Breast epithelium (tissue), 3 donors: ENCODE measurements around the gene PTPRM.

Experiments
- POLR2A ChIP-seq: fragments of 450-650 bp; IDR thresholded peaks from one replicate; pipeline ENCODE4 v1.6.1; 2016; ENCODE audit warnings: antibody characterized with exemption, mild to moderate bottlenecking, moderate library complexity
- POLR2AphosphoS5 ChIP-seq, 3 donors: sonication (generic); formaldehyde crosslinking; IDR thresholded peaks; one replicate each; pipeline ENCODE4 v1.6.1; 2017; ENCODE audit warnings: antibody characterized with exemption in 3 of 3
- TF ChIP-seq, protein P1 (sequence below), 3 donors: fragments of 450-650 bp; IDR thresholded peaks; one replicate each; pipeline ENCODE4 v1.5.1; 2016 to 2017; ENCODE audit warnings: antibody characterized with exemption in 3 of 3, mild to moderate bottlenecking in 3 of 3, moderate library complexity in 3 of 3

DNA sequence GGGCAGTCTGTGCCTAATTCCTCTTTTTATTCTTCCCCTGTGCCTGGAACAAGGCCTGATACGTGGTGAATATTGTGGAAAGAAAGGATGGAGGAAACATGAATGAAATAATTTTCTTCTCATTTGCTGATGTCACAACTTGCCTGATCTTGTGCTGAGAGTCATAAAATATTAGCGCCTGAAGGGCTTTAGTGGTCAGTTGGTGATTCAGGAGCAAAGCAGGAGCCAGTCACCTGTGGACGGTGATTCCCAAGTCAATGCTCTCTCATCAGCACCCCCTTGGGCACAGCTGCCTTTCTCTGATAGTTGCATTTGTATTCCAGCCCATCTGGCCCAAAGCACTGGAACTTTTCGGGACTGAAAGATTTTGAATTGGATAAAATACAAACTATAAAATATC is 539.5 kb downstream of the PTPRM start:
- TF ChIP-seq, protein P1, sequence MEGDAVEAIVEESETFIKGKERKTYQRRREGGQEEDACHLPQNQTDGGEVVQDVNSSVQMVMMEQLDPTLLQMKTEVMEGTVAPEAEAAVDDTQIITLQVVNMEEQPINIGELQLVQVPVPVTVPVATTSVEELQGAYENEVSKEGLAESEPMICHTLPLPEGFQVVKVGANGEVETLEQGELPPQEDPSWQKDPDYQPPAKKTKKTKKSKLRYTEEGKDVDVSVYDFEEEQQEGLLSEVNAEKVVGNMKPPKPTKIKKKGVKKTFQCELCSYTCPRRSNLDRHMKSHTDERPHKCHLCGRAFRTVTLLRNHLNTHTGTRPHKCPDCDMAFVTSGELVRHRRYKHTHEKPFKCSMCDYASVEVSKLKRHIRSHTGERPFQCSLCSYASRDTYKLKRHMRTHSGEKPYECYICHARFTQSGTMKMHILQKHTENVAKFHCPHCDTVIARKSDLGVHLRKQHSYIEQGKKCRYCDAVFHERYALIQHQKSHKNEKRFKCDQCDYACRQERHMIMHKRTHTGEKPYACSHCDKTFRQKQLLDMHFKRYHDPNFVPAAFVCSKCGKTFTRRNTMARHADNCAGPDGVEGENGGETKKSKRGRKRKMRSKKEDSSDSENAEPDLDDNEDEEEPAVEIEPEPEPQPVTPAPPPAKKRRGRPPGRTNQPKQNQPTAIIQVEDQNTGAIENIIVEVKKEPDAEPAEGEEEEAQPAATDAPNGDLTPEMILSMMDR (IDR thresholded peaks at IDR 0.05), result no peak
- TF ChIP-seq POLR2A, result no peak
- TF ChIP-seq POLR2AphosphoS5 (IDR thresholded peaks at IDR 0.05), result no peak
